ENCODE data around the gene COTL1. TPM values are rescaled to one million over a fixed set of nuclear protein-coding genes. Genes with fewer than 3 reads are reported as not detected.

The COTL1 gene
- total and polyA plus RNA-seq, 2 of the 13 experiments (the other 11 are each of a cell fraction or from before 2014, with no cell fraction given), result 8.7 to 16.9 TPM

- H4K20me1 ChIP-seq (ENCODE audit: insufficient read depth, low read length), result no peaks in the 10 kb centered on the region
- CTCF ChIA-PET (ENCODE audit: low intra/inter-chr PET ratio, low total read pairs), result no interaction called here
- no peak overlapping the region for H3K27ac ChIP-seq (ENCODE audit: extremely low read length, insufficient read depth, low read length)
- no TSS peak for BruUV-seq (replicated peaks)
- peaks cover 3 to 33% of the 10 kb centered on the region in 2 experiments; a peak in 4 of 5 replicates for H3K27me3 ChIP-seq (ENCODE audit: control insufficient read depth in 1 of 2, insufficient read depth in 2 of 2, low read length in 2 of 2)
- peak overlapping the region; percentile 39; the same call in 1 of the 2 replicates for H3K4me2 ChIP-seq (ENCODE audit: low read depth, low read length)
- no peaks in the 10 kb centered on the region for H3K9me3 ChIP-seq (ENCODE audit: low read length)
- DNase-seq (ENCODE audit: low spot score) (no peak), FAIRE-seq (no peak), ATAC-seq (no peak)
- H3K4me1 ChIP-seq (ENCODE audit: insufficient read depth, low read length), result peaks cover 40% of the 10 kb centered on the region
- POLR2A ChIA-PET, result no interaction called here
- 66% methylated on average over 22 of the region's 22 CpGs for WGBS (ENCODE audit: low lambda C conversion rate)
- no peak overlapping the region for H2AFZ ChIP-seq (ENCODE audit: low read length)
- TF ChIP-seq ARHGAP35 (CRISPR knock-in tag; IDR thresholded peaks at IDR 0.05; ENCODE audit: borderline replicate concordance) (no peak), REST (IDR thresholded peaks at IDR 0.05; ENCODE audit: borderline replicate concordance in 1 of 2, low read depth in 1 of 2, low read length in 2 of 2) (peak in 1 of 2 experiments; percentile 35; a peak in 1 of 4 replicates)
- H3K9ac ChIP-seq (ENCODE audit: insufficient read depth, low read depth, low read length), result no peak overlapping the region
- H3K79me2 ChIP-seq (ENCODE audit: insufficient read depth, low read length), result no peaks in the 10 kb centered on the region
- no peak overlapping the region for H3K4me3 ChIP-seq (replicated peaks in 1 of 3; ENCODE audit: insufficient read depth in 1 of 3, low read depth in 2 of 3, low read length in 3 of 3)
- in situ Hi-C loops (cut with HindIII; ENCODE audit: extremely low pct_ligation_motif_present, low pct_unique_long_range_greater_than_20kb), result no loop called here
- intact Hi-C loops (cut with micrococcal nuclease; ENCODE audit: unreplicated experiment), result no loop called here
- H3K36me3 ChIP-seq (replicated peaks in 1 of 2; ENCODE audit: control insufficient read depth in 1 of 2, insufficient read depth in 2 of 2, low read length in 2 of 2), result no peaks in the 10 kb centered on the region
Observed at GRCh38 chr16:84546669-84547545, 71.0 kb downstream of the COTL1 start.
